Measurements from ENCODE around the gene TJP3. TPM values are rescaled to one million over a fixed set of nuclear protein-coding genes. Genes with fewer than 3 reads are reported as not detected.

TJP3 gene
- total and polyA plus RNA-seq, 2 donors from 2014 or later: 26.5 to 32.5 TPM

DNA sequence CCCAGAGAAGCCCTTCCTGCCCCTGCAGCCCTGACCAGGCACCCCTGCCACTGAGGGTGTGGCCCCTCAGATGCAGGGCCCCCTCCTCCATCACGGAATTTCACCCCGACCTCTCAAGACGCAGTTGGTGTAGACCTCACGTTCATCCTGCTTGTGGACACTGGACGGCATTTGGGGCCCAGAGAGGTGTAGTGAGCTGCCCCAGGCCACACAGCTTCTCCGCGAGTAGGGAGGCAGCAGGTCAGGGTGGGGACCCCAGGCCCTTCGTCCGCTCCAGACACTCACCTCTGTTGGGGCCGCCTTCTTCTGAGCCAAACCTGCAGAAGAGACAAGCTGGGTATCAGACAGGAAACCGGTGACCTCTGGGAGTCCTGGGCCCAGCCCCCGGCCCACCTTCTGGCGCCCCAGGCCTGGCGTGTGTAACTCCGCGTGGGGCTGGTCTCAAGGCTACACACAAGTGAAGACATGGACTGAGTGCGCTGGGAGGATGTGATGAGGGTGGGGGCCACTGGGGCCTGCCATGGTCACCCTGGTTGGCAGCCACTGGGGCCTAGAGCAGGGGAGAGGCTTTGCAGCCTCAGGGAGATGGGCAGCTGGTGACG is 41.0 kb upstream of the TJP3 start:
- Histone ChIP-seq H3K9me3 (ENCODE audit: control insufficient read depth in 2 of 3, insufficient read depth in 1 of 3, low read length in 3 of 3) (no peaks in the 10 kb centered on the region), H3K36me3 (ENCODE audit: control insufficient read depth in 2 of 3, insufficient read depth in 3 of 3, low read length in 3 of 3) (peaks cover 2 to 7% (median 5%) of the 10 kb centered on the region in 3 donors), H3K4me1 (ENCODE audit: control insufficient read depth in 2 of 3, insufficient read depth in 2 of 3, low read depth in 1 of 3, low read length in 3 of 3) (peaks cover 0 to 17% (median 0%) of the 10 kb centered on the region in 3 donors), H3K27ac (ENCODE audit: low read depth in 2 of 2, low read length in 2 of 2) (no peak overlapping the region), H3K9ac (ENCODE audit: low read length in 3 of 3) (no peak overlapping the region), H3K4me3 (ENCODE audit: low read length in 3 of 3) (no peak overlapping the region), H3K27me3 (ENCODE audit: control insufficient read depth, insufficient read depth, low read length) (no peaks in the 10 kb centered on the region)
- no peak for DNase-seq
- intact Hi-C loops (cut with DNase I): loop anchor here (5.0 kb wide), 1 partner anchor 50 kb away; no protein-coding TSS in a partner anchor
- FAIRE-seq: no peak
- TF ChIP-seq, protein P1, sequence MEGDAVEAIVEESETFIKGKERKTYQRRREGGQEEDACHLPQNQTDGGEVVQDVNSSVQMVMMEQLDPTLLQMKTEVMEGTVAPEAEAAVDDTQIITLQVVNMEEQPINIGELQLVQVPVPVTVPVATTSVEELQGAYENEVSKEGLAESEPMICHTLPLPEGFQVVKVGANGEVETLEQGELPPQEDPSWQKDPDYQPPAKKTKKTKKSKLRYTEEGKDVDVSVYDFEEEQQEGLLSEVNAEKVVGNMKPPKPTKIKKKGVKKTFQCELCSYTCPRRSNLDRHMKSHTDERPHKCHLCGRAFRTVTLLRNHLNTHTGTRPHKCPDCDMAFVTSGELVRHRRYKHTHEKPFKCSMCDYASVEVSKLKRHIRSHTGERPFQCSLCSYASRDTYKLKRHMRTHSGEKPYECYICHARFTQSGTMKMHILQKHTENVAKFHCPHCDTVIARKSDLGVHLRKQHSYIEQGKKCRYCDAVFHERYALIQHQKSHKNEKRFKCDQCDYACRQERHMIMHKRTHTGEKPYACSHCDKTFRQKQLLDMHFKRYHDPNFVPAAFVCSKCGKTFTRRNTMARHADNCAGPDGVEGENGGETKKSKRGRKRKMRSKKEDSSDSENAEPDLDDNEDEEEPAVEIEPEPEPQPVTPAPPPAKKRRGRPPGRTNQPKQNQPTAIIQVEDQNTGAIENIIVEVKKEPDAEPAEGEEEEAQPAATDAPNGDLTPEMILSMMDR (IDR thresholded peaks at IDR 0.05; ENCODE audit: borderline replicate concordance, extremely low read depth, insufficient read depth): no peak

GRCh38 chr19:3667766-3668165 is 40.4 kb upstream of the TJP3 start:
- intact Hi-C loops (cut with DNase I): loop anchor here (5.0 kb wide), 1 partner anchor 50 kb away; no protein-coding TSS in a partner anchor

GRCh38 chr19:3668331-3669081 is 39.7 kb upstream of the TJP3 start:
- H3K9ac ChIP-seq (ENCODE audit: low read length in 3 of 3): no peak overlapping the region
- no peak overlapping the region for H3K4me3 ChIP-seq (ENCODE audit: low read length in 3 of 3)
- intact Hi-C loops (cut with DNase I): loop anchor here (5.0 kb wide), 1 partner anchor 49 kb away; no protein-coding TSS in a partner anchor
- TF ChIP-seq, protein P1 (IDR thresholded peaks at IDR 0.05; ENCODE audit: borderline replicate concordance, extremely low read depth, insufficient read depth): no peak
- H3K36me3 ChIP-seq (ENCODE audit: control insufficient read depth in 2 of 3, insufficient read depth in 3 of 3, low read length in 3 of 3): peaks cover 2 to 6% (median 5%) of the 10 kb centered on the region in 3 donors
- H3K27me3 ChIP-seq (ENCODE audit: control insufficient read depth, insufficient read depth, low read length): no peaks in the 10 kb centered on the region
- no peak overlapping the region for H3K27ac ChIP-seq (ENCODE audit: low read depth in 2 of 2, low read length in 2 of 2)
- H3K9me3 ChIP-seq (ENCODE audit: control insufficient read depth in 2 of 3, insufficient read depth in 1 of 3, low read length in 3 of 3): no peaks in the 10 kb centered on the region
- peaks cover 0 to 18% (median 0%) of the 10 kb centered on the region in 3 donors for H3K4me1 ChIP-seq (ENCODE audit: control insufficient read depth in 2 of 3, insufficient read depth in 2 of 3, low read depth in 1 of 3, low read length in 3 of 3)
- DNase-seq (peak in 4 of 5 donors; percentile 30 to 68 (median 52)), FAIRE-seq (no peak)

More at GRCh38 chr19:3667766-3668165, 40.4 kb upstream of the TJP3 start:
- FAIRE-seq (no peak), DNase-seq (no peak)
- H3K27ac ChIP-seq (ENCODE audit: low read depth in 2 of 2, low read length in 2 of 2): no peak overlapping the region
- no peak overlapping the region for H3K4me3 ChIP-seq (ENCODE audit: low read length in 3 of 3)
- H3K36me3 ChIP-seq (ENCODE audit: control insufficient read depth in 2 of 3, insufficient read depth in 3 of 3, low read length in 3 of 3): peaks cover 2 to 7% (median 5%) of the 10 kb centered on the region in 3 donors
- no peaks in the 10 kb centered on the region for H3K9me3 ChIP-seq (ENCODE audit: control insufficient read depth in 2 of 3, insufficient read depth in 1 of 3, low read length in 3 of 3)
- H3K4me1 ChIP-seq (ENCODE audit: control insufficient read depth in 2 of 3, insufficient read depth in 2 of 3, low read depth in 1 of 3, low read length in 3 of 3): peaks cover 0 to 18% (median 0%) of the 10 kb centered on the region in 3 donors
- TF ChIP-seq, protein P1 (IDR thresholded peaks at IDR 0.05; ENCODE audit: borderline replicate concordance, extremely low read depth, insufficient read depth): no peak
- H3K9ac ChIP-seq (ENCODE audit: low read length in 3 of 3): no peak overlapping the region
- no peaks in the 10 kb centered on the region for H3K27me3 ChIP-seq (ENCODE audit: control insufficient read depth, insufficient read depth, low read length)
